ENCODE results near the gene RHO.

The RHO gene

GRCh38 chr3:129572603-129573002 lies 44.2 kb downstream of the RHO start:
- TF ChIP-seq EZH2 (IDR thresholded peaks at IDR 0.05; ENCODE audit: borderline replicate concordance, low read length), result no peak
- TF ChIP-seq CTCF (IDR thresholded peaks at IDR 0.05; ENCODE audit: low read length), result no peak
- Histone ChIP-seq H3K4me2 (ENCODE audit: low read length) (no peak overlapping the region), H3K9me3 (ENCODE audit: low read length) (no peaks in the 10 kb centered on the region), H3K4me3 (ENCODE audit: low read depth, low read length, poor library complexity, severe bottlenecking) (no peak overlapping the region), H3F3A (ENCODE audit: insufficient read depth, low read length) (no peaks in the 10 kb centered on the region), H2AFZ (ENCODE audit: low read length) (no peak overlapping the region), H3K9me2 (ENCODE audit: low read depth, low read length) (no peaks in the 10 kb centered on the region), H3K27me3 (ENCODE audit: insufficient read depth, low read length) (0 out of 2 replicates have a peak, but pooled peaks cover 4% of the 10 kb centered on the region), H4K20me1 (ENCODE audit: insufficient read depth, low read length) (no peaks in the 10 kb centered on the region), H3K36me3 (ENCODE audit: insufficient read depth, low read length) (no peaks in the 10 kb centered on the region), H3K9ac (ENCODE audit: low read length) (no peak overlapping the region), H3K79me2 (ENCODE audit: insufficient read depth, low read length) (no peaks in the 10 kb centered on the region), H3K27ac (ENCODE audit: low read depth, low read length, poor library complexity, severe bottlenecking) (no peak overlapping the region), H3K4me1 (ENCODE audit: insufficient read depth, low read length, severe bottlenecking) (peaks cover 28% of the 10 kb centered on the region)

GRCh38 chr3:129573493-129573892 lies 45.1 kb downstream of the RHO start:
- peaks cover 37% of the 10 kb centered on the region for H3K4me1 ChIP-seq (ENCODE audit: insufficient read depth, low read length, severe bottlenecking)

GRCh38 chr3:129574206-129574605 lies 45.8 kb downstream of the RHO start:
- no peaks in the 10 kb centered on the region for H3K9me2 ChIP-seq (ENCODE audit: low read depth, low read length)
- H3K4me2 ChIP-seq (ENCODE audit: low read length), result no peak overlapping the region
- no peaks in the 10 kb centered on the region for H3K79me2 ChIP-seq (ENCODE audit: insufficient read depth, low read length)
- no peaks in the 10 kb centered on the region for H3K9me3 ChIP-seq (ENCODE audit: low read length)
- H3K27ac ChIP-seq (ENCODE audit: low read depth, low read length, poor library complexity, severe bottlenecking), result no peak overlapping the region
- no peak overlapping the region for H3K4me3 ChIP-seq (ENCODE audit: low read depth, low read length, poor library complexity, severe bottlenecking)
- peaks cover 41% of the 10 kb centered on the region for H3K4me1 ChIP-seq (ENCODE audit: insufficient read depth, low read length, severe bottlenecking)
- H2AFZ ChIP-seq (ENCODE audit: low read length), result no peak overlapping the region
- TF ChIP-seq EZH2 (IDR thresholded peaks at IDR 0.05; ENCODE audit: borderline replicate concordance, low read length), result no peak
- TF ChIP-seq CTCF (IDR thresholded peaks at IDR 0.05; ENCODE audit: low read length), result no peak
- H3K36me3 ChIP-seq (ENCODE audit: insufficient read depth, low read length), result no peaks in the 10 kb centered on the region
- no peaks in the 10 kb centered on the region for H3F3A ChIP-seq (ENCODE audit: insufficient read depth, low read length)
- H3K9ac ChIP-seq (ENCODE audit: low read length), result no peak overlapping the region
- H3K27me3 ChIP-seq (ENCODE audit: insufficient read depth, low read length), result 0 out of 2 replicates have a peak, but pooled peaks cover 4% of the 10 kb centered on the region
- H4K20me1 ChIP-seq (ENCODE audit: insufficient read depth, low read length), result no peaks in the 10 kb centered on the region

More at GRCh38 chr3:129573493-129573892, 45.1 kb downstream of the RHO start:
- no peak overlapping the region for H3K4me2 ChIP-seq (ENCODE audit: low read length)
- H3K4me3 ChIP-seq (ENCODE audit: low read depth, low read length, poor library complexity, severe bottlenecking), result no peak overlapping the region
- no peaks in the 10 kb centered on the region for H3K9me3 ChIP-seq (ENCODE audit: low read length)
- H3K36me3 ChIP-seq (ENCODE audit: insufficient read depth, low read length), result no peaks in the 10 kb centered on the region
- no peaks in the 10 kb centered on the region for H4K20me1 ChIP-seq (ENCODE audit: insufficient read depth, low read length)
- no peak overlapping the region for H3K27ac ChIP-seq (ENCODE audit: low read depth, low read length, poor library complexity, severe bottlenecking)
- H3K79me2 ChIP-seq (ENCODE audit: insufficient read depth, low read length), result no peaks in the 10 kb centered on the region
- H3K9me2 ChIP-seq (ENCODE audit: low read depth, low read length), result no peaks in the 10 kb centered on the region
- no peak overlapping the region for H2AFZ ChIP-seq (ENCODE audit: low read length)
- H3F3A ChIP-seq (ENCODE audit: insufficient read depth, low read length), result no peaks in the 10 kb centered on the region
- TF ChIP-seq CTCF (IDR thresholded peaks at IDR 0.05; ENCODE audit: low read length) (no peak), EZH2 (IDR thresholded peaks at IDR 0.05; ENCODE audit: borderline replicate concordance, low read length) (no peak)
- H3K9ac ChIP-seq (ENCODE audit: low read length), result no peak overlapping the region
- H3K27me3 ChIP-seq (ENCODE audit: insufficient read depth, low read length), result 0 out of 2 replicates have a peak, but pooled peaks cover 4% of the 10 kb centered on the region
